Measurements from ENCODE around the gene SH2D1B. TPM values are rescaled to one million over a fixed set of nuclear protein-coding genes. Genes with fewer than 3 reads are reported as not detected.
A peak's percentile ranks its signal among the peaks of the same experiment; 100 is the strongest.

SH2D1B gene
- total and polyA plus RNA-seq, 9 of the 15 experiments (the other 6 are each of a cell fraction or from before 2014, with no cell fraction given), result 5.6 to 19.6 (median 9.7) TPM

DNA sequence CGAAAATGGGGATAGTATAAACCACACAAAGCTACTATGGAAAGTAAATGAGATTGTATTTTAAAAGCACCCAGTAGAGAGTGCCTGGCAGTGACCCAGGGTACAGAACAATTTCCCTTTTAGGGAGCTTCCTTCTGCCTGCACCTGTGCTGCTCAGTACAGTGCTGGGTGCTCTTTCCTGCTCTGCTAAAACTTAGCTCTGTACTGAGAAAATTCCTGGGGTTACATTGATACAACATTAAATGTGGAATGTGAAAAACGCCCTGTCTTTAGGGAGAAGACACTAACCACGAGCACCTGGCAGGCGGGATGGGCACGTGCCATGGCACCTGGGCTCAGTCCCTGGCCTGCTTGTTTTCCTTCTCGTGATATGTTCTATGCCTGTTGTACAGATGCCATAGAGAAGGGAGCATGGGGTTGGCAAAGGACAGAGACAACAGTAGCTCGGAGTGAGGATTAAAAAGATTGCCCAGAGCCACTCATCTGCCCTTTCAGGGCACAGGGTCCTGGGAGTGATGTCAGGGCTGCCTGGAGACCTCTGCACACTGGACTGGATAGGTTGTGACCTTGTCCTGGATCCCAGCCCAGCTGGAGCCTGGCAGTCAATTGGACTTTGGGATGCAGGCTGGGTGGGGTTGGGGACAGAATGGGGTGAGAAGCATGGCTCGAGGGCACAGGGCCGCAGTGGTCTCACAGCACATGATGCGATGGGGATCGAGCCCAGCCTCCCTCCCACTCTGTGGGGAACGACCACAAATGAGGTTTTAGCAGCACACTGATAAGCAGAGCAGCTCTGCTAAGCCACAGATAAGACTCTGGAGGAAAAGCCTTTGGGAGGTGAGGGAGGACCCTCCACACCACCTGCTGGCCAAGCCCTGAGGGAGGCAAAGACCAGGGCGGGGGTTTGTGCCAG is 39.5 kb downstream of the SH2D1B start (continued):
- TF ChIP-seq, protein P1, sequence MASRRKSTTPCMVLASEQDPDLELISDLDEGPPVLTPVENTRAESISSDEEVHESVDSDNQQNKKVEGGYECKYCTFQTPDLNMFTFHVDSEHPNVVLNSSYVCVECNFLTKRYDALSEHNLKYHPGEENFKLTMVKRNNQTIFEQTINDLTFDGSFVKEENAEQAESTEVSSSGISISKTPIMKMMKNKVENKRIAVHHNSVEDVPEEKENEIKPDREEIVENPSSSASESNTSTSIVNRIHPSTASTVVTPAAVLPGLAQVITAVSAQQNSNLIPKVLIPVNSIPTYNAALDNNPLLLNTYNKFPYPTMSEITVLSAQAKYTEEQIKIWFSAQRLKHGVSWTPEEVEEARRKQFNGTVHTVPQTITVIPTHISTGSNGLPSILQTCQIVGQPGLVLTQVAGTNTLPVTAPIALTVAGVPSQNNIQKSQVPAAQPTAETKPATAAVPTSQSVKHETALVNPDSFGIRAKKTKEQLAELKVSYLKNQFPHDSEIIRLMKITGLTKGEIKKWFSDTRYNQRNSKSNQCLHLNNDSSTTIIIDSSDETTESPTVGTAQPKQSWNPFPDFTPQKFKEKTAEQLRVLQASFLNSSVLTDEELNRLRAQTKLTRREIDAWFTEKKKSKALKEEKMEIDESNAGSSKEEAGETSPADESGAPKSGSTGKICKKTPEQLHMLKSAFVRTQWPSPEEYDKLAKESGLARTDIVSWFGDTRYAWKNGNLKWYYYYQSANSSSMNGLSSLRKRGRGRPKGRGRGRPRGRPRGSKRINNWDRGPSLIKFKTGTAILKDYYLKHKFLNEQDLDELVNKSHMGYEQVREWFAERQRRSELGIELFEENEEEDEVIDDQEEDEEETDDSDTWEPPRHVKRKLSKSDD (conservative IDR thresholded peaks at IDR 0.05; ENCODE audit: low read length), result no peak
- TF ChIP-seq, protein P2, sequence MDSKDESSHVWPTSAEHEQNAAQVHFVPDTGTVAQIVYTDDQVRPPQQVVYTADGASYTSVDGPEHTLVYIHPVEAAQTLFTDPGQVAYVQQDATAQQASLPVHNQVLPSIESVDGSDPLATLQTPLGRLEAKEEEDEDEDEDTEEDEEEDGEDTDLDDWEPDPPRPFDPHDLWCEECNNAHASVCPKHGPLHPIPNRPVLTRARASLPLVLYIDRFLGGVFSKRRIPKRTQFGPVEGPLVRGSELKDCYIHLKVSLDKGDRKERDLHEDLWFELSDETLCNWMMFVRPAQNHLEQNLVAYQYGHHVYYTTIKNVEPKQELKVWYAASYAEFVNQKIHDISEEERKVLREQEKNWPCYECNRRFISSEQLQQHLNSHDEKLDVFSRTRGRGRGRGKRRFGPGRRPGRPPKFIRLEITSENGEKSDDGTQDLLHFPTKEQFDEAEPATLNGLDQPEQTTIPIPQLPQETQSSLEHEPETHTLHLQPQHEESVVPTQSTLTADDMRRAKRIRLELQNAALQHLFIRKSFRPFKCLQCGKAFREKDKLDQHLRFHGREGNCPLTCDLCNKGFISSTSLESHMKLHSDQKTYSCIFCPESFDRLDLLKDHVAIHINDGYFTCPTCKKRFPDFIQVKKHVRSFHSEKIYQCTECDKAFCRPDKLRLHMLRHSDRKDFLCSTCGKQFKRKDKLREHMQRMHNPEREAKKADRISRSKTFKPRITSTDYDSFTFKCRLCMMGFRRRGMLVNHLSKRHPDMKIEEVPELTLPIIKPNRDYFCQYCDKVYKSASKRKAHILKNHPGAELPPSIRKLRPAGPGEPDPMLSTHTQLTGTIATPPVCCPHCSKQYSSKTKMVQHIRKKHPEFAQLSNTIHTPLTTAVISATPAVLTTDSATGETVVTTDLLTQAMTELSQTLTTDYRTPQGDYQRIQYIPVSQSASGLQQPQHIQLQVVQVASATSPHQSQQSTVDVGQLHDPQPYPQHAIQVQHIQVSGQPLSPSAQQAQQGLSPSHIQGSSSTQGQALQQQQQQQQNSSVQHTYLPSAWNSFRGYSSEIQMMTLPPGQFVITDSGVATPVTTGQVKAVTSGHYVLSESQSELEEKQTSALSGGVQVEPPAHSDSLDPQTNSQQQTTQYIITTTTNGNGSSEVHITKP (IDR thresholded peaks at IDR 0.05; ENCODE audit: partially characterized antibody), result no peak
- TF ChIP-seq, protein P3, sequence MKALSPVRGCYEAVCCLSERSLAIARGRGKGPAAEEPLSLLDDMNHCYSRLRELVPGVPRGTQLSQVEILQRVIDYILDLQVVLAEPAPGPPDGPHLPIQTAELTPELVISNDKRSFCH (CRISPR knock-in tag; IDR thresholded peaks at IDR 0.05), result no peak
- TF ChIP-seq, protein P3 (tag; IDR thresholded peaks at IDR 0.05), result peak; percentile 70
- TF ChIP-seq MXI1 (IDR thresholded peaks at IDR 0.05; ENCODE audit: low read depth, low read length), result no peak
- TF ChIP-seq, protein P4, sequence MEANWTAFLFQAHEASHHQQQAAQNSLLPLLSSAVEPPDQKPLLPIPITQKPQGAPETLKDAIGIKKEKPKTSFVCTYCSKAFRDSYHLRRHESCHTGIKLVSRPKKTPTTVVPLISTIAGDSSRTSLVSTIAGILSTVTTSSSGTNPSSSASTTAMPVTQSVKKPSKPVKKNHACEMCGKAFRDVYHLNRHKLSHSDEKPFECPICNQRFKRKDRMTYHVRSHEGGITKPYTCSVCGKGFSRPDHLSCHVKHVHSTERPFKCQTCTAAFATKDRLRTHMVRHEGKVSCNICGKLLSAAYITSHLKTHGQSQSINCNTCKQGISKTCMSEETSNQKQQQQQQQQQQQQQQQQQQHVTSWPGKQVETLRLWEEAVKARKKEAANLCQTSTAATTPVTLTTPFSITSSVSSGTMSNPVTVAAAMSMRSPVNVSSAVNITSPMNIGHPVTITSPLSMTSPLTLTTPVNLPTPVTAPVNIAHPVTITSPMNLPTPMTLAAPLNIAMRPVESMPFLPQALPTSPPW (CRISPR knock-in tag; IDR thresholded peaks at IDR 0.05), result peak; percentile 91
- TF ChIP-seq ZNF184 (CRISPR knock-in tag; IDR thresholded peaks at IDR 0.05), result no peak
- peak; percentile 98 for TF ChIP-seq SMARCA4 (IDR thresholded peaks at IDR 0.05)
- TF ChIP-seq, protein P5, sequence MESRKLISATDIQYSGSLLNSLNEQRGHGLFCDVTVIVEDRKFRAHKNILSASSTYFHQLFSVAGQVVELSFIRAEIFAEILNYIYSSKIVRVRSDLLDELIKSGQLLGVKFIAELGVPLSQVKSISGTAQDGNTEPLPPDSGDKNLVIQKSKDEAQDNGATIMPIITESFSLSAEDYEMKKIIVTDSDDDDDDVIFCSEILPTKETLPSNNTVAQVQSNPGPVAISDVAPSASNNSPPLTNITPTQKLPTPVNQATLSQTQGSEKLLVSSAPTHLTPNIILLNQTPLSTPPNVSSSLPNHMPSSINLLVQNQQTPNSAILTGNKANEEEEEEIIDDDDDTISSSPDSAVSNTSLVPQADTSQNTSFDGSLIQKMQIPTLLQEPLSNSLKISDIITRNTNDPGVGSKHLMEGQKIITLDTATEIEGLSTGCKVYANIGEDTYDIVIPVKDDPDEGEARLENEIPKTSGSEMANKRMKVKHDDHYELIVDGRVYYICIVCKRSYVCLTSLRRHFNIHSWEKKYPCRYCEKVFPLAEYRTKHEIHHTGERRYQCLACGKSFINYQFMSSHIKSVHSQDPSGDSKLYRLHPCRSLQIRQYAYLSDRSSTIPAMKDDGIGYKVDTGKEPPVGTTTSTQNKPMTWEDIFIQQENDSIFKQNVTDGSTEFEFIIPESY (CRISPR knock-in tag; IDR thresholded peaks at IDR 0.05), result 0 out of 2 replicates have a peak, but pooled peaks have one; percentile 25
- no peak for TF ChIP-seq ZNF232 (CRISPR knock-in tag; IDR thresholded peaks at IDR 0.05)
- TF ChIP-seq MTA3 (IDR thresholded peaks at IDR 0.05; ENCODE audit: borderline replicate concordance), result peak; percentile 76
- TF ChIP-seq, protein P6, sequence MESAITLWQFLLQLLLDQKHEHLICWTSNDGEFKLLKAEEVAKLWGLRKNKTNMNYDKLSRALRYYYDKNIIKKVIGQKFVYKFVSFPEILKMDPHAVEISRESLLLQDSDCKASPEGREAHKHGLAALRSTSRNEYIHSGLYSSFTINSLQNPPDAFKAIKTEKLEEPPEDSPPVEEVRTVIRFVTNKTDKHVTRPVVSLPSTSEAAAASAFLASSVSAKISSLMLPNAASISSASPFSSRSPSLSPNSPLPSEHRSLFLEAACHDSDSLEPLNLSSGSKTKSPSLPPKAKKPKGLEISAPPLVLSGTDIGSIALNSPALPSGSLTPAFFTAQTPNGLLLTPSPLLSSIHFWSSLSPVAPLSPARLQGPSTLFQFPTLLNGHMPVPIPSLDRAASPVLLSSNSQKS (CRISPR knock-in tag; IDR thresholded peaks at IDR 0.05), result no peak
- no peak for TF ChIP-seq SMARCA5 (IDR thresholded peaks at IDR 0.05)
- TF ChIP-seq GTF2F1 (IDR thresholded peaks at IDR 0.05; ENCODE audit: low read depth, low read length), result no peak
